Lower leg skin (tissue), 3 donors: ENCODE data around the gene ENTPD7.

Source experiments
- CTCF ChIP-seq, 3 donors: fragments of 450-650 bp; IDR thresholded peaks; one replicate each; pipeline ENCODE4 v1.5.1; 2016; ENCODE audit warnings: antibody characterized with exemption in 3 of 3, mild to moderate bottlenecking in 3 of 3, moderate library complexity in 2 of 3
- POLR2A ChIP-seq, 2 donors: fragments of 450-650 bp; IDR thresholded peaks; one replicate each; pipeline ENCODE4 v1.6.1; 2016 to 2017; ENCODE audit warnings: antibody characterized with exemption in 2 of 2, mild to moderate bottlenecking in 1 of 2, moderate library complexity in 1 of 2

GRCh38 chr10:99720387-99720786 lies 61.1 kb downstream of the ENTPD7 start:
- TF ChIP-seq CTCF (IDR thresholded peaks at IDR 0.05) (no peak), POLR2A (IDR thresholded peaks at IDR 0.05) (no peak)
